ENCODE data around the gene MYADML2.

DNA sequence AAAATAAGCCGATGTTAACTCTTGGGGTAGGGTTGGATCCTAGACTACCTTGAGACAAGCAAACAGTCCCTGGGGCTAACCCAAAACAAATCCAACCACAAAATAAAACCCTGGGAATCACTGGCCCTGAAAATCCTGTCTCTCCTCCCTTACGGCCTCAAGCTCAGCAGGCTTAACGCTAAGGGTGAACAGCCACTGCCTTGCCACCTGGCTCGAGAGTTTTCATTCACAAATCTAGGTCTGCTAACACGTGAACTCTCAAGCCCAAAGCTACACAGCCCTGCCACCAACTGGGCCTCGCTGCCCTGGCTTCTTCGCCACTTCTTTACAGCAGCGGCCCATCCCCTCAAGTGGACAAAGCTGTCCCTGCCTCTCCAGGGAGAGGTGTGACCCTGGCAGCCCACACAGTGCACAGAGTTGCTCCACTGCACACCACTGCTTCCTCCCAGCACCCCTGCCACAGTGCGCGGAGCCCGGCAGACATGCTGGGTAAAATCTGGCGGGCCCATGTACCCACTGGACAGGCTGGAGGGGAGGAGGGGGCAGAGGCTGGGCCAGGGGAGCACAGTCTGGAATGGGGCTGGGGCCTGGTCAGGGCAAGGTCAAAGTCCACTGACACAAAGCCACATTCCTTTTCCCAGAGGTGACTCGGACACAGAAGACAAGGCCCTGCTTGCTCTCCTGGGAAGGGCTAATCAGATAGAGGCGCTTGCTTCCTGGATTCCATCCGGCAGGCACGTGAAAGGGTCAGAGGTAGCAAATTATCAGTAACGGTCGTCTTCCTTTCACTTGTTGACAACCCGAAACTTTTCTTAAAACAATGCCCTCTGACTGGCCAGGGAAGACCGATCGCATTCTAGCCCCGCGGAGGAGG, 36.8 kb downstream of the MYADML2 start:
- no peak for TF ChIP-seq CHD1 (IDR thresholded peaks at IDR 0.05; ENCODE audit: low read depth, low read length)
- TF ChIP-seq, protein P1, sequence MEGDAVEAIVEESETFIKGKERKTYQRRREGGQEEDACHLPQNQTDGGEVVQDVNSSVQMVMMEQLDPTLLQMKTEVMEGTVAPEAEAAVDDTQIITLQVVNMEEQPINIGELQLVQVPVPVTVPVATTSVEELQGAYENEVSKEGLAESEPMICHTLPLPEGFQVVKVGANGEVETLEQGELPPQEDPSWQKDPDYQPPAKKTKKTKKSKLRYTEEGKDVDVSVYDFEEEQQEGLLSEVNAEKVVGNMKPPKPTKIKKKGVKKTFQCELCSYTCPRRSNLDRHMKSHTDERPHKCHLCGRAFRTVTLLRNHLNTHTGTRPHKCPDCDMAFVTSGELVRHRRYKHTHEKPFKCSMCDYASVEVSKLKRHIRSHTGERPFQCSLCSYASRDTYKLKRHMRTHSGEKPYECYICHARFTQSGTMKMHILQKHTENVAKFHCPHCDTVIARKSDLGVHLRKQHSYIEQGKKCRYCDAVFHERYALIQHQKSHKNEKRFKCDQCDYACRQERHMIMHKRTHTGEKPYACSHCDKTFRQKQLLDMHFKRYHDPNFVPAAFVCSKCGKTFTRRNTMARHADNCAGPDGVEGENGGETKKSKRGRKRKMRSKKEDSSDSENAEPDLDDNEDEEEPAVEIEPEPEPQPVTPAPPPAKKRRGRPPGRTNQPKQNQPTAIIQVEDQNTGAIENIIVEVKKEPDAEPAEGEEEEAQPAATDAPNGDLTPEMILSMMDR (IDR thresholded peaks at IDR 0.05; ENCODE audit: control extremely low read depth in 1 of 3, insufficient read depth in 1 of 3, low read depth in 1 of 3, low read length in 3 of 3), result no peak
- TF ChIP-seq ZNF274 (IDR thresholded peaks at IDR 0.05; ENCODE audit: borderline replicate concordance, extremely low read depth, low read length), result no peak
- no peak for TF ChIP-seq EP300 (IDR thresholded peaks at IDR 0.05; ENCODE audit: borderline replicate concordance in 1 of 2, low read depth in 2 of 2, low read length in 2 of 2)
- TF ChIP-seq CREB1 (IDR thresholded peaks at IDR 0.05), result no peak
- no peak for TF ChIP-seq PHF8 (conservative IDR thresholded peaks at IDR 0.05; ENCODE audit: low read depth, low read length)
- no peak for TF ChIP-seq JUN (IDR thresholded peaks at IDR 0.05; ENCODE audit: low read depth, low read length)
- TF ChIP-seq FOSL1 (IDR thresholded peaks at IDR 0.05; ENCODE audit: insufficient read depth, low read depth, low read length), result no peak
- TF ChIP-seq POLR2A (IDR thresholded peaks at IDR 0.05; ENCODE audit: control extremely low read depth in 1 of 2, low read depth in 2 of 2, low read length in 2 of 2), result no peak
- TF ChIP-seq POLR2AphosphoS5 (IDR thresholded peaks at IDR 0.05; ENCODE audit: low read depth, low read length), result no peak
- TF ChIP-seq SIX5 (IDR thresholded peaks at IDR 0.05; ENCODE audit: low read depth, low read length), result no peak
